ENCODE results near the gene COG4.

COG4 gene

DNA sequence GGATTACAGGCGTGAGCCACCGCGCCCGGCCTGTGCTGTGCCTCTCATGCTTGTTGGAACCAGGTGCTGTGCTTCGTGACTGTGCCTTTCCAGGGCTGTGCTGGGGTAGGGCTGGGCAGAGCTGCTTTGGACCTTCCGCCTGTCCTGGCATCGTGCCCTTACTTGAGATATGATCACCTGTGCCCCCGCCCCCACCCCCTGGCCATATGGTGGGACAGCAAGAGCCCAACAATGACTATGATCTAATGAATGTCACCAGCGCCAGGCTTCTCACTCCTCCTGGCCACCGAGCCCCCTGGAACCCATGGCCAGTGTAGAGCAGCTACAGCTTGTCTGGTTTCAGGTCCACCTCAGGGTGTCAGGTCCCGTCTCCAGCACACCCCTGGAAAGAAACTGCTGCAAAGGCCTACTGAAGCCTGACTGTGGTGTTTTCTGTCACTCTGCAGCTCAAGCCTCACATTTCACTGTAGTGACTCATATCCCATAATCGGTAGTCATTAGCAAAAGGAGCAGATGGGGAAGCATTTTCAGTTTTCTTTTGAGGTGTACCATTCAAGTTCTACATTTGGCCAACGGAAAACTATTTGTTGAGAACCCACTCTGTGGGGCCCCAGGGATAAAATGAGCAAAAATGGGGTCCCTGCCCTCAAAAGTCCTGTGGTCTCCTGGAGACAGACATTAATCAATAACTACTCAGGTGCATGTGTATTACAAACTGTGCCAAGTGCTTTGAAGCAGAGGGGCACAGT, 46.9 kb downstream of the COG4 start:
- DNase-seq: no peak

DNA sequence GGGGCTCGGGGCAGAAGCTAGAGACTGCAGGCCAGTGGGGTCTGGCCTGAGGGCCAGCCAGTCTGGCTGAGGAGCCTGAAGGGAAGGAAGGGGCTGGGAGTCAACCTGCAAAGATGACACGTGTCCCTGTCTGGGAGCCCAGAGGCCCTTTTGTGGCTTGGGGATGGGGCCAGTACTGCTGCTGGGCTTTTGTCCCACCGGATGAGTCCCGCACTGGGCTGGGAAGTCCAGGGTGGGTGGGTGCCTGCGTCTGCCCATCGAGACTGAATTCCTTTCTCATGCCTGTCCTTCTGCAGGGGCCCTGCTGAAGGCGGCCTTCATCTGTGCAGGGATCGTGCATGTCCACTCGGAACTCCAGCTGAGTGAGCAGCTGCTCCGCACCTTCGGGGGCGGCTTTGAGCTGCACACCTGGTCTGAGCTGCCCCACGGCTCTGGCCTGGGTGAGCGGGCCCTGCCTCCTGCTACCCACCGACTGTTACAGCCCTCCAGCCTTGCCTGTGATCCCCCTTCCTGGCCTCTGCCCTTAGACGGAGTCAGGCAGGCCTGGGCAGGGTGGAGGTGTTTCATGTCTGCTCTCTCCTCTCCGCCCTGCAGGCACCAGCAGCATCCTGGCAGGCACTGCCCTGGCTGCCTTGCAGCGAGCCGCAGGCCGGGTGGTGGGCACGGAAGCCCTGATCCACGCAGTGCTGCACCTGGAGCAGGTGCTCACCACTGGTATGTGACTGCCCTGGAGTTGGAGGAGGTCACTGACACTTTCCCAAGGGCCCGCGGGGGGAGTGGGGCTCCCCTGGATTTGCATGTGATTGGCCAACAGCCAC, 48.1 kb downstream of the COG4 start:
- DNase-seq: no peak

DNA sequence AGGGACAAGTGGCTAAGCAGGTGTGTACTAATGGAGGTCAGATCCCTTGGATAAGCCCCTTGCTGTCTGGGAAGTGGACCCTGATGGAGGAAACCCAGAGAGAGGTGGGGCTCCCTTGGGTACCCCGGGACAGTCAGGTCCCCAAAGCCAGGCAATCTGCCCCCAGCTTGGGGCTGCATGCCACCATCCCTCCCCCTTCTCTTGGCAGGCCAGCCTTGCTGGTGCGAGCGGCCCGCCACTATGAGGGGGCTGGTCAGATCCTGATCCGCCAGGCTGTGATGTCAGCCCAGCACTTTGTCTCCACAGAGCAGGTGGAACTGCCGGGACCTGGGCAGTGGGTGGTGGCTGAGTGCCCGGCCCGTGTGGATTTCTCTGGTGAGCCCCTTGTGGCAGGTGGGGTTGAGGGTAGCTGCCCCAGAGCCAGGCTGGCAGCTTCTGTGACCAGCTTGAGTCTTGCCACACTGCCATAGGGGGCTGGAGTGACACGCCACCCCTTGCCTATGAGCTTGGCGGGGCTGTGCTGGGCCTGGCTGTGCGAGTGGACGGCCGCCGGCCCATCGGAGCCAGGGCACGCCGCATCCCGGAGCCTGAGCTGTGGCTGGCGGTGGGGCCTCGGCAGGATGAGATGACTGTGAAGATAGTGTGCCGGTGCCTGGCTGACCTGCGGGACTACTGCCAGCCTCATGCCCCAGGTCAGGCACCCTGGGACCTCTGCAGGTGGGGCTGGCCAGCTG, 48.9 kb downstream of the COG4 start:
- DNase-seq: no peak

DNA sequence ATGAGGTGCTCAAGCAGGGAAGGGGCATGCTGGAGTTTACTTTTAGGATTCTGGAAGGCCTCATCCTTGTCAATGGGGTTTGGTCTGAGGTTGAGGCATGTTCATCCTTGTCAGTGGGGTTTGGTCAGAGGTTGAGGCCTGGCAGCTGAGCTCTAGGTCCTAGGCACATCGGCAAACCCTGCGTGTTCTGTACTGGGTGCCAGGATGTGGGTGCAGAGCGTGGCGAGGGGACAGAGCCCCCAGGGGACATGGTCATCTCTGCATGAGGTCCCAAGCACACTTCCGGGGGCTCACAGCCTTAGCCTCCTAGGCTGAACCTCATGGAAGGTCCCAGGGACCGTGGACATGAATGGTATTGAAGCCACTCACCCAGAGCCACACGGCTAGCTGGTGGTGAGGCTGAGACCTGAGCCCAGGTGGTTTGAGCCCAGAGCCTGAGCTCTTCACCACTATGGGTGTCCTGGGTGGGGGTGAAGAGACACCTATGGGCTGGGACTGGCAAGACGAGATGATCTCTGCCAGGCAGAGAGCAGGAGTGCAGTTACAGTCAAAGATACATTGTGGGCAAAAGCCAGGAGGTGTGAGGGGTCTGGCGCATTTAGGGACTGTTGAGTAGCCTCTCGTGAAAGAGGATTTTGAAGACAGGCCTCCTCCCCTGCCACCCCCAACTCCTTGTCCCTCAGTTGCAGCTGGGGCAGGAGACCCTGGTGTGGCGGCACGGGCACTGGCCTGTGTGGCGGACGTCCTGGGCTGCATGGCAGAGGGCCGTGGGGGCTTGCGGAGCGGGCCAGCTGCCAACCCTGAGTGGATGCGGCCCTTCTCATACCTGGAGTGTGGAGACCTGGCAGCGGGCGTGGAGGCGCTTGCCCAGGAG, 49.7 kb downstream of the COG4 start:
- no peak for DNase-seq

DNA sequence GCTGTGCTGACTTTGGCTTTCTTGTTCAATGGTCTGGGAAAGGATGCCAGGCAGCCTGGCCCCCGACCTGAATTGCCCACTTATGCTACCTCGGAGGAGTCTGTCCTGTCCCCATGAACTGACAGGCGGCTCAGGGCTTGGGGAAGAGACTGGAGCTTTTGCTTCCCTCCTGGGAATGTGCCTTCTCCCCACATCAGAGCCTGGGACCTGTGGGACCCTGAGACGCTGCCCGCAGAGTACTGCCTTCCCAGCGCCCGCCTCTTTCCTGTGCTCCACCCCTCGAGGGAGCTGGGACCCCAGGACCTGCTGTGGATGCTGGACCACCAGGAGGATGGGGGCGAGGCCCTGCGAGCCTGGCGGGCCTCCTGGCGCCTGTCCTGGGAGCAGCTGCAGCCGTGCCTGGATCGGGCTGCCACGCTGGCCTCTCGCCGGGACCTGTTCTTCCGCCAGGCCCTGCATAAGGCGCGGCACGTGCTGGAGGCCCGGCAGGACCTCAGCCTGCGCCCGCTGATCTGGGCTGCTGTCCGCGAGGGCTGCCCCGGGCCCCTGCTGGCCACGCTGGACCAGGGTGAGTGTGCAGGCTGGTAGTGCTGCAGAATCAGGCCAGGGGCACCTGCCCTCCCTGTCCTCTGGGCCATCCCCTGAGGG, 50.4 kb downstream of the COG4 start:
- no peak for DNase-seq

DNA sequence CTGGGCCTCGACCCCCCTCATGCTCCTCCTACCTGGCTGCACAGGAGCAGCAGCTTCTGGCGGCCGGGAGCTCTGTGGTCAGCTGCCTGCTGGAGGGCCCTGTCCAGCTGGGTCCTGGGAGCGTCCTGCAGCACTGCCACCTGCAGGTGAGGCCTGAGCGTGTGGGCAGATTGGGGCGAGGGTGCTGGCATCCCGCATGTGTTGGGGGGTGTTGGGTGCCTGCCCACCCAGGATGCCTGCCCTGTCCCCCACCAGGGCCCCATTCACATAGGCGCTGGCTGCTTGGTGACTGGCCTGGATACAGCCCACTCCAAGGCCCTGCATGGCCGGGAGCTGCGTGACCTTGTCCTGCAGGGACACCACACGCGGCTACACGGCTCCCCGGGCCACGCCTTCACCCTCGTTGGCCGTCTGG, 52.4 kb downstream of the COG4 start:
- DNase-seq: no peak

DNA sequence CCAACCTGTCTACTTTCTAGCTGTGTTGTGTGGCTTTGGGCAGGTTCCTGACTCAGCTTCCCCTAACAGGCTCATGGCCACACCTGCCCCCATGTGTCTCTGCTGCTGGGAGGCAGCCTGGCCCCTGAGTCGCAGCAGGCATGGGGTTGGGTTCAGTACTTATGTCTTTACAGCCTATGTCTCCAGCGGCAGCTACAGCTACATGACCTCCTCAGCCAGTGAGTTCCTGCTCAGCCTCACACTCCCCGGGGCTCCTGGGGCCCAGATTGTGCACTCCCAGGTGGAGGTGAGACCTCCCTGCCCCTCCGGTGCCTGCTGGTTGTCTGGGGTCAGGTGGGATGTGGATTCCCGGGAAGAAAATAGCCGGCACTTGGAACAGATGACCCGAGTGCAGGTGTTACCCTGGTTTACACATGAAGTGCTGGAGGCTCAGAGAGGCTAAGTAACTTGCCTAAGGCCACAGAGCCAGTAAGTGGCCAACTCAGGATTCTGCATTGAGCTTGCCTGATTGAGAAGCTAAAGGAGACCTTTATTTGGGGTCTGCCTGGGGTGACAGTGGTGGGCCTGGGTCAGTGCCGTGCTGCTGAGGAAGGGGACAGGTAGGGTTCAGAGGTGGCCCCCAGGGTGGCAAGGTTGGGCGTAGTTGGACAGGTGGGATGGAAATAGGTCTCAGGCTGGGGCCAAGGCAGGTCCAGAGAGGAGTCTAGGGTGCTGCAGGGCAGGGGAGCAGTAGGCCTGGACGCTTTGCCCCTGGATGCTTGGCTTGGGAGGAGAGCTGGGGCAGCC, 53.0 kb downstream of the COG4 start:
- no peak for DNase-seq

DNA sequence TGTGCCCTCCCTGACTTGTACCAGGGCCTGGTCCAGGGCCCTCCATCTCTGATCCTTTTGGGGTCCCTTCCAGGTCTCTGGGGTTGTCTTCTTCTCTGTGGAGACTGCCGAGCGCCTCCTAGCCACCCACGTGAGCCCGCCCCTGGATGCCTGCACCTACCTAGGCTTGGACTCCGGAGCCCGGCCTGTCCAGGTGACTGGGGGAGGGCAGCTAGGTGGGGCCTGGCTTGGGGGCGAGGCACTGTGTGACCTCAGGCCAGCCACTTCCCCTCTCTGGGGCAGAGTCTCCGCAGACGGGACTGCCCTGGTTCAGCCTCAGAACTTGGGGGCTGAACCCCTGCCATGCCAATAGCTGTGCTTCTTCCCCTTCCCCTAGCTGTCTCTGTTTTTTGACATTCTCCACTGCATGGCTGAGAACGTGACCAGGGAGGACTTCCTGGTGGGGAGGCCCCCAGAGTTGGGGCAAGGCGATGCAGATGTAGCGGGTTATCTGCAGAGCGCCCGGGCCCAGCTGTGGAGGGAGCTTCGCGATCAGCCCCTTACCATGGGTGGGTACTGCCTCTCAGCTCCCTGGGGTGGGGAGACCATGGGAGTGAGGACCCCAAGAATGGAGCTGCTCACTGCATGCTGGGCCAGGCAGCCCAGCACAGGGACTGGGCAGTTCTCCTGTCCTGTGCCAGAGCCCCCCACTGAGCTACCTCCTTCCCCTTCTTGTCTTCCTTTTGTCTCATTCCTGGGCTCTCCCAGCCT, 54.4 kb downstream of the COG4 start:
- DNase-seq: no peak

DNA sequence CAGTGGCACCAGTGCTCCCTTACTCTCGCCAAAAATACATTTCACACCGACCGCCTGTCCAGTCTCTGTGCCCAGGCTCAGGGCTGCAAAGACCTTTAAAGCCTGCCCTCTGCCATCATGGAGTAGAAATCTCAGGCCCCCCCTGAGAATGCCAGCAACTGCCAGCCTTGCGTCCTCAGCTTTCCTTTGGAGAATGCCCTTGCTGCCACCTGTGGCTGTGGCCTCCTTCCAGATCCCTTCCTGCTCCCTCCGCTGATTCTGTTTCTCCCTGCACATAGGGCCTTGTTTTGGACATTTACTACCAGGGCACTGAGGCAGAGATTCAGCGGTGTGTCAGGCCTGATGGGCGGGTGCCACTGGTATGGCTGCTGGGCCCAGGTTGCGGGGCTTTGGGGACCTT, 55.7 kb downstream of the COG4 start:
- no peak for DNase-seq

DNA sequence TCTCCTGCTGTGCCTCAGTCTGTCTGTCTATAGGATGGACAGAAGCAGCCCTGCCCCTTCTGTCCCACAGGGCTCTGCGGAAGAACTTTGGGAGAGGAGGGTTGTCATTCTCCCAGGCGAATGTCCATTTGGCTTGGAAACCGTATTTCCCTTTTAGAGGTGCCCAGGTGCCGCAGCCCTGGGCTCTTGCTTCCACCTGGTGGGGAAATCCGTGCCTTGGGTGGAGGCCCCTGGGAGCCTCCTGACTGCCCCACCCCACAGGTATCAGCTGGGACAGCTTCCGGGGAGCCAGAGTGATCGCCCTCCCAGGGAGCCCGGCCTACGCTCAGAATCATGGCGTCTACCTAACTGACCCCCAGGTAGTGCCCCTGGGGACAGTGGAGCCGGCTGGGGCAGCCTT, 56.2 kb downstream of the COG4 start:
- DNase-seq: no peak

DNA sequence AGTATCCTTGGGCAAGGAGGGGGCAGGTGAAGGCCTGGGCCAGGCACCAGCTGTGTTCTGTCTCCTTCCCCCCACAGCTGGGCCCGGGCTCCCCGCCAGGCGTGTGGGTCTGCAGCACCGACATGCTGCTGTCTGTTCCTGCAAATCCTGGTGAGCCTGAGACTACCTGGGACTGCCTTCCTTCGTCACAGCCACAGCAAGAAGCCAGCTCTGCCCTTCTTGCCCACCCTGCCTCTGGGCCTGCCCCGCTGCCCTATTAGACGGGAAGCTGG, 56.6 kb downstream of the COG4 start:
- no peak for DNase-seq

DNA sequence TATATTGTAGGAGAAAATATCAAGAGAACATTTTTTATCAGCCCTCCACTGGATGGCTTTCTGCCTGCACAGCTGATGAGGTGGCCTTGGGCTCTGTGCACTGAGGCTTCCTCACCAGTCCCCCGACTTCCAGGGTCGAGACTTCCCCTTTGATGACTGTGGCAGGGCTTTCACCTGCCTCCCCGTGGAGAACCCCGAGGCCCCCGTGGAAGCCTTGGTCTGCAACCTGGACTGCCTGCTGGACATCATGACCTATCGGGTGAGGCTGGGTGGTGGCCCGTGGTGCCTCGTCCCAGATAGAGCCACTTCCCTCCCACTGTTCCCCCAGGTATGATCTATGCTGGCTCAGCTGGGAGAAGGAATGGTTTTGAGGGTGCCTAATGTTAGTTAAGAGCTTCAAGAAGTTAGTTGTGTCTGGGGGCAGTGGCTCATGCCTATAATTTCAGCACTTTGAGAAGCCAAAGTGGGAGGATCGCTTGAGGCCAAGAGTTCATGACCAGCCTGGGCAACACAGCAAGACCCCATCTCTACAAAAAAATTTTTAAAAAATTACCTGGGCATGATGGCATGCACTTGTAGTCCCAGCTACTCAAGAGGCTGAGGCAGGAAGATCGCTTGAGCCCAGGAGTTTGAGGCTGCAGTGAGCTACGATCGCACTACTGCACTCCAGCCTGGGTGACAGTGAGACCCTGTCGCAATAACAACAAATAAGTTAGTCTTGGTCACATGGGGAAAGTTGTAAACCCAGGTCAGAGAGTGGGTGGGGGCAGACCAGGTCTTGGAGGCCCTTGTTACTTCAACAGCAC, 57.2 kb downstream of the COG4 start:
- no peak for DNase-seq

DNA sequence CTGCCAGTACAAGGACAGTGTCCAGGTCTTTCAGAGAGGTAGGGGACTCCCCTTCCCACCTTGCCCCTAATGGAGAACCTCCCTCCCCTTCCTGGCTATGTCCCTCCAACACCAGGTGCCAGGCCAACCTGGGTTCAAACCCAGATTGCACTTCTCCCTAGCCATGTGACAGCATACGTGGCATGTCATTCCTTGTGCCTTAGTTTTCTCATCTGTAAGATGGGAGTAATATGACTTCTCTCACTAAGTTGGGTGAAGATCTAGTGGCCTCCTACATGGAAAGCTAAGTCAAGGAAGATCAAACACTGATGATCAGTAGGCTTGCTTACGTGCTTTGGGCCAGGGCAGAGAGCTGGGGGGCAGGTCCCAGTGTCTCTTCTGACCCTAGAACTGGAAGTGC, 60.1 kb downstream of the COG4 start:
- DNase-seq: no peak

DNA sequence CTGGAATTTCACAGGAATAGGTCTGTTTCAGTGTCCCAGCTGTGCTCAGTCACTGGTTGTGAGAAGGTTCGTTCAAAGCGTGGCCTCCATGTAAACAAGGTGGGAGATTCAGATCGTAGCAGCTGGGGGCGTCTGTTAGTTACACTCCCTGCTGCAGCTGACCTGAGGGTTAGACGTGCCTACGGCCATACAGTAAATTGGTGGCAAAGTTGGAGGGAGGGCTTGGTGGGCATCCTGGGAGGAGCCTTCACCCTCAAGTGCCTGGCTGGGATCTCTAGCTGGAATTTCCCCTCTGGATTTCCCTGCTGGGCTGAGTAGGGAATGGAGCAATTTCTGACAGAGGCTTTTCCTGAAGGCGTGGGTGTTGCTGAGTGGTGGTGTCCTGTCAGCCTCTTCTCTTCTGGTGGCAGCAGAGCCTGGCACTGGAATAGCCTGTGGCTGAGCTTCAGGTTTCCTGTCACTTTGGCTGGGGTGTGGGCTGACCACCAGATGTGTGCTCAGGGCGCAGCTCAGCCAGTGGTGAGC, 62.6 kb downstream of the COG4 start:
- no peak for DNase-seq

DNA sequence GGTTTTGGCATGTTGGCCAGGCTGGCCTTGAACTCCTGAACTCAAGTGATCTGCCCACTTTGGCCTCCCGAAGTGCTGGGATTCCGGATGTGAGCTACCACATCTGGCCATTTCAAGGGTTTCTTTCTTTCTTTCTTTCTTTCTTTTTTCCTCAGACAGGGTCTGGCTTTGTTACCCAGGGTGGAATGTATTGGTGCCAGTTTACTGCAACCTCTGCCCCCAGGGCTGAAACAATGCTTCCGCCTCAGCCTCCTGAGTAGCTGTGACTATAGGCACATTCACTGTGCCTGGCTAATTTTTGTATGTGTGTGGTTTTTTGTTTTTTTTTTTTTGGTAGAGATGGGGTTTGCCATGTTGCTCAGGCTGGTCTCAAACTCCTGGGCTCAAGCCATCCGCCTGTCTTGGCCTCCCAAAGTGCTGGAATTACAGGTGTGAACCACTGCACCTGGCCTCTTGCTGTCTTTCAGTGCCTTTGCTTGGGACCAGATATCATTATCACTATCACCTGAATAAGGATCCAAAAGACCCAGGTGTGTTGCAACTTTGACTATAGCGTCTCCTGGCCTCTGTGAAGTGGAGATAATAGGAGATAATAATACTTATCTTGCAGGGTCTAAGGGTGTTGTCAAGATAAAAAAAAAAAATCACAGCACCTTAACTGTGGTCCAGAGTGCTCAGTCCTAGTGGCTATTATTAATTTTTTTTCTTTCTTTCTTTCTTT, 65.7 kb downstream of the COG4 start:
- DNase-seq: no peak

DNA sequence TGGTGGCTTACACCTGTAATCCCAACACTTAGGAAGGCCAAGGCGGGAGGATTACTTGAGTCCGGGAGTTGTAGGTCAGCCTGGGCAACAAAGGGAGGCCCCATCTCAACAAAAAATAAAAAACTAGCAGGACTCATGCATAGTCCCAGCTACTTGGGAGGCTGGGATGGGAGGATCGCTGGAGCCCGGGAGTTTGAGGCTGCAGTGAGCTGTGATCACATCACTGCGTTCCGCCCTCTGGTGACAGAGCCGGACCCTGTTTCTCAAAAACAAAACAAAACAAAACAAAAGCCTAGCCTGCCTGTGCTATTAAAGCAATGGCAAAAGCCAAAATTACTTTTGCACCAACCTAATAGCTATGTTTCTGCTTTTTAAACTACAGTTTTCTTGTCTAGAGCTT, 67.4 kb downstream of the COG4 start:
- no peak for DNase-seq

DNA sequence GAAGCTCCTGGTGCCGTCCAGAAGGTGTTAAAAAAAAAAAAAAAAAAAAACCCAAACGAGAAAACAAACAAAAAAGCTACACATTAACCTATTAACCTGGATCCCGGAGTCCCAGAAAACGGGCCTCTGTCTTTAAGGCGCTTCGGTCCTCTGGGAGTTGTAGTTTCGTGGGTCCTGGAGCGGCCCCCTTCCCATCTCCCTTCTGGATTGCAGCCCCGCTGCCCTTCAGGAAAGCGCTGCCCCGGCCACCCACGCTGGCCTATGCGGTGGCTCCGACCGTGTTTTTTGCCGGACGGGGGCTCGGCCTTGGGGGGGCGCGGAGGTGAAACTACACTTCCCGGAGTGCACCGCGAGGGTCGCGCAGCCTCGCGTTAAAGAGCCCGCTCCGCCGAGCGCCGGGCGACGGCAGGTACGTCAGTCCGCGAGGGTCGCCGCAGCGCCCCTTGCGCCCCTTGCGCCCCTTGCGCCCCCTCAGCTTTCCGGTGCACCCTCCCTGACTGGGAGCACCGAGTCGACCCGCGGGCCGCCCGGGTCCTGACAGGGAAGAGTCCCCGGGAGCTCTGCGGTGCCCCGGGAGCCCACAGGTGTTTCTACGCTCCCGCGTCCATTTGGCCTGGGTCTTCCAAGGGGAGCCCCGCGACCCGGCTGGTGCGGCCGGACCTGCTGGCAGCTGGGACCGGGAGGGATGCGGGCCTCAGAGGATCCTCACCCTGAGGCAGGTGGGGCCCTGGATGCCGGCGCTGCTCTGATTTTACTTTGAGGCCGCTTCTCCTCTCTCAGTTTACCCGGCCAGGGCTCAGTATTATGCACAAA, 68.9 kb downstream of the COG4 start, which contains the start of gene FCSK:
Gene FCSK (plus strand): TSS at position 374 of the 813 bp plus-strand sequence. CDS start 8,596 bp downstream, outside the sequence.
- DNase-seq: peak; percentile 71

DNA sequence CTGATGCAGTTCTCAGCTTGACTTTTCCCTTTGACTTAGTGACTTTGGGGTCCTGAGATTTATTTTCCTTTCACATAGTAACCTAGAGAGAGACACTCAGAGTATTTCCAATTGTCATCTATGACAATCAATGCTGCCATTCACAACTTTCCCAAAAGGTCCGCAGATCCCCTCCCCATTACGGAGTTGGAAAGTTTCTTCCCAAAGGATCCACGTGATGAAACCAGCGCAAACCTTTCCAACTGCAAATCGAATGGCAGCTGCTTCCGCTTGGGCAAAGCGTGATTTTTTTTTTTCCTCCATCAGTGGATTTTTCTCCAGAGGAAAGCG, 69.5 kb downstream of the COG4 start:
- no peak for DNase-seq
